Suprapubic skin (tissue), 3 donors: ENCODE data around the gene DALRD3.

Source experiments
- CTCF ChIP-seq, 2 donors: fragments of 200-600 bp in 1 of 2; fragments of 450-650 bp in 1 of 2; sonication (generic) in 1 of 2; IDR thresholded peaks; one replicate each; pipeline ENCODE4 v1.5.1; 2016 to 2019; ENCODE audit warnings: antibody characterized with exemption in 2 of 2, mild to moderate bottlenecking in 1 of 2, moderate library complexity in 1 of 2
- POLR2A ChIP-seq, 2 donors: fragments of 450-650 bp; IDR thresholded peaks; one replicate each; pipeline ENCODE4 v1.6.1; 2017; ENCODE audit warnings: antibody characterized with exemption in 2 of 2, mild to moderate bottlenecking in 2 of 2, moderate library complexity in 2 of 2

- TF ChIP-seq POLR2A (IDR thresholded peaks at IDR 0.05) (no peak), CTCF (IDR thresholded peaks at IDR 0.05) (no peak)
These were observed 38.1 kb downstream of the DALRD3 start for GRCh38 chr3:48980295-48980694.
